Measurements from ENCODE around the gene QRICH2. TPM values are rescaled to one million over a fixed set of nuclear protein-coding genes. Genes with fewer than 3 reads are reported as not detected.
A peak's percentile ranks its signal among the peaks of the same experiment; 100 is the strongest.

QRICH2 gene
- total RNA-seq = 1 to 10 TPM; 1.6 to 4.7 (median 3.2) TPM
- long read RNA-seq, donor 1, partial matches to known transcripts = 1 of 4 reads
- long read RNA-seq, donor 1, other reads (novel, unspliced or antisense) = 3 of 4 reads
- long read RNA-seq, donor 2 = 0 reads

- TF ChIP-seq CTCF (IDR thresholded peaks at IDR 0.05) = no peak
- DNase-seq = no peak
- Histone ChIP-seq H3K9me3 (no peaks in the 10 kb centered on the region), H3K36me3 (ENCODE audit: low read depth) (peaks cover 7% of the 10 kb centered on the region), H3K4me3 (no peak within 1 kb of the TSS), H3K4me1 (ENCODE audit: low read depth) (no peaks in the 10 kb centered on the region)
- ATAC-seq = no peak
- intact Hi-C loops (cut with DNase I, micrococcal nuclease) = loop anchor here in 1 of 2 donors (5.0 kb wide), 1 partner anchor 89 kb away; no protein-coding TSS in a partner anchor
Observed at GRCh38 chr17:76307966-76308338, at the start of gene QRICH2. Gene QRICH2 (minus strand): TSS chr17:76308276. CDS start chr17:76307998, 278 bp downstream.

DNA sequence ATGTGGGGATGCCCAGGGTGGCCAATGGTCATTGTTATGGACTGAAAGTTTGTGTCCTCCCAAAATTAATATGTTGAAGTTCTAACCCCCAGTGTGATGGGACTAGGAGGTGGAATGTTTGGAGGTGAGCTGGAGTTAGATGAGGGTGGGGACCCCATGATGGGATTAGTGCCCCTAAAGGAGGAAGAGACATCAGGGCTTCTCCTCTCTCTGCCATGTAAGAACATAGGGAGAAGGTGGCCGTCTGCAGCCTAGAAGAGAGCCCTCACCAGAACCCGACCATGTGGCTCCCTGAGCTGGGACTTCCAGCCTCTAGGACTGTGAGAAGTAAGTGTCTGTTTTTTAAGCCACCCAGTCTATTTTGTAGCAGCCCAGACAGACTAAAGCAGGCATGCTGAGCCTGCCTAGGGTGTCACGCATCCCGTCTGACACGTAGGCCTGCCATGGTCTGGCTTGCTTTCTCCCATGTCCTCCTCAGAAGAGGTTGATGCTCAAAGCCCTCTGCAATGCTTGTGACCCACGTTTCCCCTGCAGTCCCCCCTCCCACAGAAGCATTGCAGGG is 49.6 kb upstream of the QRICH2 start:
- no peaks in the 10 kb centered on the region for H3K9me3 ChIP-seq

DNA sequence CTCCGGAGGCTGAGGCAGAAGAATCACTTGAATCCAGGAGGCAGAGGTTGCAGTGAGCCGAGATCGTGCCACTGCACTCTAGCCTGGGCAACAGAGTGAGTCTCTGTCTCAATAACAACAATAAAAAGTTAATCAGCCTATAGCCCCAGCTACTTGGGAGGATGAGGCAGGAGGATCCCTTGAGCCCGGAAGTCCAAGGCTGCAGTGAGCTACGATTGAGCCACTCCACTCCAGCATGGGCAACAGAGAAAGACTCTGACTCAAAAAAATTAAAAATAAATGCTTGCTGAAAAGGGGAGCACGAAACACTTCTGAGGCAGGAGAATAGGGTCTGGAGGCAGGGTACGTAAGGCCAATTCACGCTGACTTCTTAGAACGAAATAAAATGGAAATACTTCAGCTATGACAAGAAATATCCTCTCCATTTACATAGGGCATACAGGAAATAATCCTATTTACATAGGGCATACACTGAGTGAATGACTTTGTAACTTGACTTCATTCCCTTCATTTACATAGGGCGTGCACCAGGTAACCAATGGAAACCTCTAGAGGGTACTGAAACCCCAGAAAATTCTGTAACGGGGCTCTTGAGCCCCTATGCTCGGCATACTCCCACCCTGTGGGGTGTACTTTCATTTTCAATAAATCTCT is 48.9 kb upstream of the QRICH2 start:
- TF ChIP-seq CTCF (IDR thresholded peaks at IDR 0.05) = no peak
- H3K9me3 ChIP-seq = no peaks in the 10 kb centered on the region
- no peak overlapping the region for H3K4me3 ChIP-seq
- intact Hi-C loops (cut with DNase I, micrococcal nuclease) = no loop called here
- peak in 2 of 3 donors; percentile 34 to 39 for DNase-seq
- peaks cover 15% of the 10 kb centered on the region for H3K4me1 ChIP-seq (ENCODE audit: low read depth)
- H3K36me3 ChIP-seq (ENCODE audit: low read depth) = no peaks in the 10 kb centered on the region
- peak; percentile 50 for ATAC-seq

More for the DNA sequence above, 49.6 kb upstream of the QRICH2 start:
- Histone ChIP-seq H3K4me3 (no peak overlapping the region), H3K36me3 (ENCODE audit: low read depth) (no peaks in the 10 kb centered on the region), H3K4me1 (ENCODE audit: low read depth) (peaks cover 7% of the 10 kb centered on the region)
- ATAC-seq = no peak
- intact Hi-C loops (cut with DNase I, micrococcal nuclease) = no loop called here
- DNase-seq = peak in 1 of 3 donors; percentile 28
- TF ChIP-seq CTCF (IDR thresholded peaks at IDR 0.05) = no peak

DNA sequence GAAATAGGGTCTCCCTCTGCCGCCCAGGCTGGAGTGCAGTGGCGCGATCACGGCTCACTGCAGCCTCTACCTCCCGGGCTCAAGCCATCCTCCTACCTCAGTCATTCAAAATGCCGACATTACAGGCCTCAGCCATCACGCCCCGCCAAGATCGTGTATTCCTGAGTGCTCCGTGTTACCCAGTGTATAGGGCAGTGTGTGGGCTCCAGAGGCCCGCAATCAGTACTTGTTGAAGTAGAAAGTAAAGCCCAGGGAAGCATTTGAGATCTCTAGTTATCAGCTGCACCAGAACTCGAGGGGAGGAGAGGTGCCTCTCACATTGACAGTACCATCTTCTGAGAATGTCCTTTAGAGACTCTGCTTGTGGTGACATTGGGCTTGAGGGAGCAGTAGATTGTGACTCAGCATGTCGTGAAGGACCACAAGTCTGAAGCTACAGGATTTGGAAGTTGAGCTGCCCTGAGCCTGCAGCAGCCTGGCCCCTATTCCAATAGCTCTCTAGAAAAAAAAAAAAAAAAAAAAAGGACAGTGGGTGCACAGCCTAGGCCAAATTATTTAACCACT is 46.8 kb upstream of the QRICH2 start:
- ATAC-seq (no peak), DNase-seq (peak in 1 of 3 donors; percentile 41)
- Histone ChIP-seq H3K9me3 (no peaks in the 10 kb centered on the region), H3K4me1 (ENCODE audit: low read depth) (peaks cover 17% of the 10 kb centered on the region), H3K4me3 (no peak overlapping the region), H3K36me3 (ENCODE audit: low read depth) (no peaks in the 10 kb centered on the region)
- intact Hi-C loops (cut with DNase I, micrococcal nuclease) = no loop called here
- TF ChIP-seq CTCF (IDR thresholded peaks at IDR 0.05) = no peak

GRCh38 chr17:76354317-76354729 is 46.2 kb upstream of the QRICH2 start:
- H3K9me3 ChIP-seq = no peaks in the 10 kb centered on the region
- H3K4me1 ChIP-seq (ENCODE audit: low read depth) = peaks cover 17% of the 10 kb centered on the region
- DNase-seq (peak in 1 of 3 donors; percentile 54), ATAC-seq (no peak)
- intact Hi-C loops (cut with DNase I, micrococcal nuclease) = no loop called here
- no peak overlapping the region for H3K4me3 ChIP-seq
- no peaks in the 10 kb centered on the region for H3K36me3 ChIP-seq (ENCODE audit: low read depth)
- TF ChIP-seq CTCF (IDR thresholded peaks at IDR 0.05) = no peak

All from mucosa of descending colon (tissue), 3 donors.